HepG2 (cell line): Measurements from ENCODE around the gene SIRT7. TPM values are rescaled to one million over a fixed set of nuclear protein-coding genes. Genes with fewer than 3 reads are reported as not detected.

Experiments
- ARID3A ChIP-seq: IDR thresholded peaks from 2 replicates; pipeline ENCODE4 v1.6.1; 2012; ENCODE audit warnings: low read depth, low read length, improper control_type of control experiment
- CSRNP2 ChIP-seq: sonication (generic); formaldehyde crosslinking; conservative IDR thresholded peaks from 2 replicates; pipeline ENCODE4 v1.8.0; 2022; ENCODE audit warnings: low read depth, missing genetic modification reagents
- ESRRA ChIP-seq: sonication (generic); formaldehyde crosslinking; IDR thresholded peaks from 2 replicates; pipeline ENCODE4 v1.5.1; 2020; ENCODE audit warnings: mild to moderate bottlenecking, low read depth, missing genetic modification reagents
- FOXK2 ChIP-seq: fragments of 450-650 bp; IDR thresholded peaks from 2 replicates; pipeline ENCODE4 v1.6.1; 2016
- FOXP1 ChIP-seq, 2 experiments: fragments of 450-650 bp in 1 of 2; IDR thresholded peaks; 2 replicates each; pipeline ENCODE4 v1.6.1; 2017 to 2018; ENCODE audit warnings: antibody characterized with exemption in 1 of 2
- GLI4 ChIP-seq: sonication (generic); formaldehyde crosslinking; IDR thresholded peaks from 2 replicates; pipeline ENCODE4 v1.5.1; 2020; ENCODE audit warnings: missing genetic modification reagents, mild to moderate bottlenecking, moderate library complexity, borderline replicate concordance
- KAT2B ChIP-seq: fragments of 150-350 bp; IDR thresholded peaks from 2 replicates; pipeline ENCODE4 v1.6.1; 2014; ENCODE audit warnings: low read depth, low read length, borderline replicate concordance
- KAT7 ChIP-seq: IDR thresholded peaks from 2 replicates; pipeline ENCODE4 v1.6.1; 2018; ENCODE audit warnings: borderline replicate concordance, missing compliant biosample characterization
- KDM3A ChIP-seq: IDR thresholded peaks from 2 replicates; pipeline ENCODE4 v1.6.1; 2018; ENCODE audit warnings: low read depth, missing compliant biosample characterization
- KMT2A ChIP-seq: sonication (generic); formaldehyde crosslinking; IDR thresholded peaks from 2 replicates; pipeline ENCODE4 v1.4.0; 2020; ENCODE audit warnings: missing genetic modification reagents
- MXD4 ChIP-seq: IDR thresholded peaks from 2 replicates; pipeline ENCODE4 v1.6.1; 2016; ENCODE audit warnings: mild to moderate bottlenecking, missing biosample characterization, missing genetic modification reagents
- NFKB2 ChIP-seq: sonication (generic); formaldehyde crosslinking; IDR thresholded peaks from 2 replicates; pipeline ENCODE4 v1.4.0; 2020; ENCODE audit warnings: missing genetic modification reagents, borderline replicate concordance
- RFXANK ChIP-seq: IDR thresholded peaks from 2 replicates; pipeline ENCODE4 v1.6.1; 2016
- SNAPC2 ChIP-seq: sonication (generic); formaldehyde crosslinking; IDR thresholded peaks from 2 replicates; pipeline ENCODE4 v1.8.1; 2022; ENCODE audit warnings: mild to moderate bottlenecking, missing genetic modification reagents
- SP2 ChIP-seq: sonication (generic); formaldehyde crosslinking; IDR thresholded peaks from 2 replicates; pipeline ENCODE4 v1.5.1; 2020; ENCODE audit warnings: mild to moderate bottlenecking, missing genetic modification reagents
- STAG1 ChIP-seq: sonication (generic); formaldehyde crosslinking; IDR thresholded peaks from 2 replicates; pipeline ENCODE4 v1.4.0; 2020; ENCODE audit warnings: missing genetic modification reagents
- TRIM24 ChIP-seq: sonication (generic); formaldehyde crosslinking; IDR thresholded peaks from 2 replicates; pipeline ENCODE4 v1.8.0; 2022; ENCODE audit warnings: mild to moderate bottlenecking, missing genetic modification reagents
- WIZ ChIP-seq: sonication (generic); formaldehyde crosslinking; IDR thresholded peaks from 2 replicates; pipeline ENCODE4 v1.5.1; 2020; ENCODE audit warnings: mild to moderate bottlenecking, missing genetic modification reagents
- ZBTB42 ChIP-seq: sonication (generic); formaldehyde crosslinking; IDR thresholded peaks from 2 replicates; pipeline ENCODE4 v1.5.0; 2020; ENCODE audit warnings: mild to moderate bottlenecking, missing genetic modification reagents
- ZMYM4 ChIP-seq: sonication (generic); formaldehyde crosslinking; IDR thresholded peaks from 2 replicates; pipeline ENCODE4 v1.8.1; 2023; ENCODE audit warnings: mild to moderate bottlenecking, missing genetic modification reagents
- ZNF160 ChIP-seq: sonication (generic); formaldehyde crosslinking; IDR thresholded peaks from 2 replicates; pipeline ENCODE4 v1.8.0; 2022; ENCODE audit warnings: mild to moderate bottlenecking, inconsistent platforms, missing genetic modification reagents
- ZNF382 ChIP-seq: sonication (generic); formaldehyde crosslinking; IDR thresholded peaks from 2 replicates; pipeline ENCODE4 v1.5.0; 2020; ENCODE audit warnings: missing genetic modification reagents, mild to moderate bottlenecking, borderline replicate concordance
- ZNF451 ChIP-seq: sonication (generic); formaldehyde crosslinking; IDR thresholded peaks from 2 replicates; pipeline ENCODE4 v1.5.0; 2020; ENCODE audit warnings: mild to moderate bottlenecking, missing genetic modification reagents
- ZNF768 ChIP-seq: sonication (generic); formaldehyde crosslinking; IDR thresholded peaks from 2 replicates; pipeline ENCODE4 v1.4.0; 2020; ENCODE audit warnings: missing genetic modification reagents
- ZNF773 ChIP-seq: sonication (generic); formaldehyde crosslinking; IDR thresholded peaks from 2 replicates; pipeline ENCODE4 v1.4.0; 2020; ENCODE audit warnings: missing genetic modification reagents, borderline replicate concordance
- ZNF83 ChIP-seq: sonication (generic); formaldehyde crosslinking; IDR thresholded peaks from 2 replicates; pipeline ENCODE4 v1.4.0; 2020; ENCODE audit warnings: missing genetic modification reagents, mild to moderate bottlenecking, borderline replicate concordance
- ZNF883 ChIP-seq: sonication (generic); formaldehyde crosslinking; IDR thresholded peaks from 2 replicates; pipeline ENCODE4 v1.5.1; 2020; ENCODE audit warnings: mild to moderate bottlenecking, missing genetic modification reagents; ENCODE audit errors: not compliant biosample characterization
- polyA plus RNA-seq, 8 experiments: library from polyadenylated mRNA; depleted of rRNA in 3 of 8; stranded (reverse) in 7 of 8; unstranded in 1 of 8; fragments of >200 nt; fragmentation: Illumina TruSeq in 4 of 8; extraction: Trizol in 4 of 8; gene quantifications; 2 replicates each; pipeline versions ENCODE4 v1.2.1 to v1.2.3, GENCODE V29; 2011 to 2016; ENCODE audit warnings: low read depth in 4 of 8, missing spikeins in 1 of 8, mixed read lengths in 1 of 8; ENCODE audit not compliant: insufficient read depth in 1 of 8
- total RNA-seq, 5 experiments: library from RNA; depleted of rRNA; stranded (reverse); fragments of >200 nt; fragmentation: Illumina TruSeq; extraction: Trizol; gene quantifications; 2 replicates each; pipeline ENCODE4 v1.2.3, GENCODE V29; 2016; ENCODE audit warnings: low read depth in 1 of 5

SIRT7 gene
- total and polyA plus RNA-seq, 2 of the 13 experiments (the other 11 are each of a cell fraction or from before 2014, with no cell fraction given): 8.3 to 24.8 TPM

DNA sequence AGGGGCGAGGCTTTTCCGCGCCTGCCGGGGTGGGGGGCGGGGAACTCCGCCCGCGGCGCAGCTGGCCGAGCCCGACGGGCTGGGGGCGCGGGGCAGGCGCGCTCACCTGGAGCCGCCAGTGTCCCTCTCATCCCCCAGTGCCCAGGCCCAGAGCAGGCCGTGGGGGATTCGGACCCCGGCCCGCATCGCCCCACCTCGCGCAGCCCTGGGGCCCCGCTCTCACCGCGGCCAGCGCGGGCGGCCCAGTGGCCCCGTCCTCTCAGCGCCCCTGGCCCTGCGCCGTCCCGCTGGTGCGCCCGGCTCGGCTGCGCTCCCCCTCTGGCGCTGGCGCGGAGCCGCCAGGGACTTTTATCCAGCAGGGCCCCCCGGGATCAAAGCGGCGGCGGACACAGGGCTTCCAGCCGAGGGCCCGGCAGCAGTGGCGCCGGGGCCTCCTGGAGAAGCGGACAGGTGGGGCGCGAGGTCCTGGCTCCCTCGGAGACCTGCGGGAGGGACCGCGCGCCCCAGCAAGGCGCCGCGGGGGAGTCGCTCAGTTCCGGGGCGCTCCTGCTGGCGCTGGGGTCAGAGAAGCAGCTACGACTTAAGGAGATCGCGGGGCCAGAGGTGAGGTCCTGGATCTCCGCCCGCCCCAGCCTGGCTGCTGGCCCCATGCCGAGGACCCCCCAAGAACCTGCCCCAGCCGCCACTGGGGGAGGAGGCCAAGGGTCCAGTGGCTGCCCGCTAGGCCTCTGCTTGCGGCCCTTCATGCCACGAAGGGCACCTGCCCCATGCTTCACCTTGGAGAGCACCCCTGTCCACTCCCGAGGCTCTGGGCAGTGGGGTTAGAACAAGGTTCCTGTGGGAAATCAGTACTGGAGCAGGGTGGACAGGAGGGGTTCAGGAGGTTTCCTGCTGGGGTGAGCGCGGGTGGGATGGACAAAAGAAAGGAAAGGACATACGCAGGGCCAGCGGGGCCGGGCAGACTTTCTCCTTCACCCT lies 43.8 kb upstream of the SIRT7 start (continued):
- TF ChIP-seq ARID3A (no peak), ZNF773 (CRISPR knock-in tag) (no peak; the same call in 1 of the 2 replicates), KAT7 (CRISPR knock-in tag) (no peak; the same call in 1 of the 2 replicates), NFKB2 (CRISPR knock-in tag) (0 out of 2 replicates have a peak, but pooled peaks have one; percentile 17), ZNF883 (CRISPR knock-in tag) (peak; percentile 34), ZNF160 (CRISPR knock-in tag) (no peak), CSRNP2 (CRISPR knock-in tag) (no peak), ZNF451 (CRISPR knock-in tag) (no peak), KMT2A (CRISPR knock-in tag) (no peak), KAT2B (no peak), ZNF83 (CRISPR knock-in tag) (no peak), STAG1 (no peak), FOXP1 (IDR thresholded peaks at IDR 0.05) (no peak), FOXP1 (CRISPR knock-in tag; IDR thresholded peaks at IDR 0.05) (no peak), ZBTB42 (CRISPR knock-in tag) (no peak), ZNF382 (CRISPR knock-in tag) (no peak), ESRRA (CRISPR knock-in tag) (0 out of 2 replicates have a peak, but pooled peaks have one; percentile 16), GLI4 (CRISPR knock-in tag) (no peak), KDM3A (CRISPR knock-in tag) (no peak), FOXK2 (no peak), SNAPC2 (no peak), ZNF768 (CRISPR knock-in tag) (peak; percentile 57; the same call in 1 of the 2 replicates), TRIM24 (CRISPR knock-in tag) (no peak), RFXANK (CRISPR knock-in tag) (no peak), MXD4 (CRISPR knock-in tag) (peak; percentile 48; the same call in 1 of the 2 replicates), ZMYM4 (CRISPR knock-in tag) (peak; percentile 27; the same call in 1 of the 2 replicates), WIZ (no peak), SP2 (CRISPR knock-in tag) (no peak)
